Parathyroid adenoma (tissue), 2 donors: Measurements from ENCODE around the gene LRIG1.

Experiments used
- H2AFZ ChIP-seq: fragments of 300-600 bp; sonication (generic); one replicate; pipeline ENCODE4 v1.7.0; 2017; ENCODE audit warnings: antibody characterized with exemption, mild to moderate bottlenecking
- H3K27ac ChIP-seq: fragments of 300-600 bp; sonication (generic); one replicate; pipeline ENCODE4 v1.7.0; 2017
- H3K27me3 ChIP-seq: fragments of 300-600 bp; sonication (generic); one replicate; pipeline ENCODE4 v1.7.0; 2017; ENCODE audit warnings: low read length; ENCODE audit not compliant: control insufficient read depth, insufficient read depth
- H3K36me3 ChIP-seq: fragments of 300-600 bp; sonication (generic); one replicate; pipeline ENCODE4 v1.7.0; 2017; ENCODE audit warnings: low read length; ENCODE audit not compliant: control insufficient read depth, insufficient read depth
- H3K4me1 ChIP-seq: fragments of 300-600 bp; sonication (generic); one replicate; pipeline ENCODE4 v1.7.0; 2017; ENCODE audit warnings: control low read depth
- H3K4me2 ChIP-seq: fragments of 300-600 bp; sonication (generic); one replicate; pipeline ENCODE4 v1.7.0; 2017; ENCODE audit warnings: low read length
- H3K4me3 ChIP-seq: fragments of 300-600 bp; sonication (generic); one replicate; pipeline ENCODE4 v1.7.0; 2017; ENCODE audit warnings: low read depth, low read length
- H3K79me2 ChIP-seq: fragments of 300-600 bp; sonication (generic); one replicate; pipeline ENCODE4 v1.7.0; 2017; ENCODE audit warnings: control low read depth
- H3K9ac ChIP-seq: fragments of 300-600 bp; sonication (generic); one replicate; pipeline ENCODE4 v1.7.0; 2017; ENCODE audit warnings: mild to moderate bottlenecking
- H3K9me3 ChIP-seq: fragments of 300-600 bp; sonication (generic); one replicate; pipeline ENCODE4 v1.7.0; 2017; ENCODE audit warnings: low read length; ENCODE audit not compliant: control insufficient read depth
- CTCF ChIP-seq: fragments of 300-600 bp; sonication (generic); IDR thresholded peaks from one replicate; pipeline ENCODE4 v1.7.0; 2017; ENCODE audit warnings: antibody characterized with exemption, mild to moderate bottlenecking
- donor health status: primary hyperparathyroidism.

Gene LRIG1

GRCh38 chr3:66401675-66402491, 98.9 kb downstream of the LRIG1 start:
- H3K36me3 ChIP-seq: no peaks in the 10 kb centered on the region
- no peaks in the 10 kb centered on the region for H3K27me3 ChIP-seq
- TF ChIP-seq CTCF: no peak
- H3K79me2 ChIP-seq: no peaks in the 10 kb centered on the region
- no peak overlapping the region for H2AFZ ChIP-seq
- no peak overlapping the region for H3K27ac ChIP-seq
- no peak overlapping the region for H3K9ac ChIP-seq
- H3K4me3 ChIP-seq: no peak overlapping the region
- H3K4me1 ChIP-seq: no peaks in the 10 kb centered on the region
- no peaks in the 10 kb centered on the region for H3K9me3 ChIP-seq
- H3K4me2 ChIP-seq: no peak overlapping the region

- H3K36me3 ChIP-seq: no peaks in the 10 kb centered on the region
- no peak overlapping the region for H3K27ac ChIP-seq
Observed at GRCh38 chr3:66401157-66401550, 99.7 kb downstream of the LRIG1 start.

GRCh38 chr3:66400411-66401156, 100.2 kb downstream of the LRIG1 start:
- H3K4me2 ChIP-seq: no peak overlapping the region
- H3K27ac ChIP-seq: no peak overlapping the region
- H3K4me3 ChIP-seq: no peak overlapping the region
- H3K27me3 ChIP-seq: no peaks in the 10 kb centered on the region
- no peak overlapping the region for H3K9ac ChIP-seq
- H3K9me3 ChIP-seq: no peaks in the 10 kb centered on the region
- H2AFZ ChIP-seq: no peak overlapping the region
- no peaks in the 10 kb centered on the region for H3K4me1 ChIP-seq
- no peak for TF ChIP-seq CTCF
- H3K36me3 ChIP-seq: no peaks in the 10 kb centered on the region
- no peaks in the 10 kb centered on the region for H3K79me2 ChIP-seq

More at GRCh38 chr3:66401157-66401550, 99.7 kb downstream of the LRIG1 start:
- no peak overlapping the region for H3K4me3 ChIP-seq
- no peak for TF ChIP-seq CTCF
- H3K9ac ChIP-seq: no peak overlapping the region
- H3K79me2 ChIP-seq: no peaks in the 10 kb centered on the region
- H3K4me1 ChIP-seq: no peaks in the 10 kb centered on the region
- H3K9me3 ChIP-seq: no peaks in the 10 kb centered on the region
- H3K27me3 ChIP-seq: no peaks in the 10 kb centered on the region
- H2AFZ ChIP-seq: no peak overlapping the region
- H3K4me2 ChIP-seq: no peak overlapping the region

- Histone ChIP-seq H3K9me3 (no peaks in the 10 kb centered on the region), H3K79me2 (no peaks in the 10 kb centered on the region), H2AFZ (no peak overlapping the region), H3K4me3 (no peak overlapping the region), H3K36me3 (no peaks in the 10 kb centered on the region), H3K27me3 (no peaks in the 10 kb centered on the region), H3K4me2 (no peak overlapping the region), H3K27ac (no peak overlapping the region), H3K9ac (no peak overlapping the region), H3K4me1 (no peaks in the 10 kb centered on the region)
- TF ChIP-seq CTCF: no peak
Observed at GRCh38 chr3:66399529-66400232, 101.1 kb downstream of the LRIG1 start.
